Activated CD4-positive, alpha-beta T cell treated with anti-CD3 and anti-CD28 coated beads, Interleukin-2, amount 50 U/mL, for 24 hours (primary cell): ENCODE data around the gene ZNF729.
"Not testable (repeated sequence)": the region's sequence is repeated elsewhere in the genome, so short reads cannot be mapped to it uniquely, and the experiment has no call there.

ENCODE experiments used
- DNase-seq, 2 donors: peaks; one replicate each; pipeline ENCODE4 v3.0.0-alpha.2; 2020; ENCODE audit warnings: low read depth in 1 of 2, low spot score in 1 of 2

ZNF729 gene

GRCh38 chr19:22286151-22286810 is at the start of gene ZNF729:
TSS of gene ZNF729 (plus strand) at chr19:22286441. CDS start at chr19:22286526, 85 bp downstream.
- no peak for DNase-seq

DNA sequence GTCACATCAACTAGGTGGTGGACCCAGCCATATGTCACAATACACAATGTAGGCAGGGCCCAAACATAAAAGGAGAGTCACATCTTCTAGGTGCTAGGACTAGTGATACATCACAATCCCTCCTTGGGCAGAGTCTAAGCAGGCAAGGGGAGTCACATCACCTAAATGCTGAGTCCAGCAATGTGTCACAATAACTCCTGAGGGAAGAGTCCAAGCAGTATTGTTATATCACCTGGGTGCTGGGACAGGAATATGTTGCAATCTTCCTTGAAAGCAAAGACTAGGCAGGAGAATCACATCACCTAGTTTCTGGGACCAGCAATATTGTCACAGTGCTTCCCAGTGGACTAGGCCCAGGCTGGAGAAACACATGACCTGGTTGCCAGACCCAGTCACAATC is 29.4 kb upstream of the ZNF729 start:
- no peak for DNase-seq

- DNase-seq, result no peak
Measured at GRCh38 chr19:22257381-22257780, 28.9 kb upstream of the ZNF729 start.

- no peak for DNase-seq
Measured at GRCh38 chr19:22257916-22258315, 28.3 kb upstream of the ZNF729 start.

GRCh38 chr19:22260499-22260898 is 25.7 kb upstream of the ZNF729 start:
- no peak for DNase-seq

DNA sequence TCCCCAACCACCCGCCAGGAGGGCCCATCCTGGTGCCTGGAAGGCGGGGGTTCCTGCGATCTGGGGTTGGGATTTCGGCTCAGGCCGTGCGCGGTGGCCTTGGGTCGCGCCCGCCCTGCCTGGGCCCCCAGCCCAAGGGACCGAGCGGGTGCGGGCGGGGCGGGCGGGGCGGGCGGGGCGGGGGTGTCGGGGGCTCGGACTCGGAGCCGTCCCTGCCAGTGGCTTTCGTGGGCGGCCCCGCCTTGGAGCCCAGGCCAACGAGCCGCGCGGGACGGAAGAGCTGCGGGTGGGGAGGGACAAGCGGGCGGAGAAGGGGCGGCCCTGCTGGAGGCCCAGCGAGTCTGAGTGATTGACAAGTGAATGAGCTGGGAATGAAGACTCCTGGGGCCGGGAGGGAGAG is 24.6 kb upstream of the ZNF729 start:
- DNase-seq, result no peak

GRCh38 chr19:22263121-22263520 is 23.1 kb upstream of the ZNF729 start:
- DNase-seq, result no peak

DNA sequence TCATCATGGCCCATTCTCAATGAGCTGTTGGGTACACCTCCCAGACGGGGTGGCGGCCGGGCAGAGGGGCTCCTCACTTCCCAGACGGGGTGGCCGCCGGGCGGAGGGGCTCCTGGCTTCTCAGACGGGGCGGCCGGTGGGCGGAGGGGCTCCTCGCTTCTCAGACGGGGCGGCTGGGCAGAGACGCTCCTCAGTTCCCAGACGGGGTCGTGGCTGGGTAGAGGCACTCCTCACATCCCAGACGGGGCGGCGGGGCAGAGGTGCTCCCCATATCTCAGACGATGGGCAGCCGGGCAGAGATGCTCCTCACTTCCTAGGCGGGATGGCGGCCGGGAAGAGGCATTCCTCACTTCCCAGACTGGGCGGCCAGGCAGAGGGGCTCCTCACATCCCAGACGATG is 35.3 kb downstream of the ZNF729 start:
- not testable (repeated sequence) for DNase-seq

- DNase-seq, result no peak
Measured at GRCh38 chr19:22326219-22326618, 40.0 kb downstream of the ZNF729 start.

- no peak for DNase-seq
Measured at GRCh38 chr19:22327321-22327720, 41.1 kb downstream of the ZNF729 start.

- no peak for DNase-seq
Measured at GRCh38 chr19:22331521-22331920, 45.3 kb downstream of the ZNF729 start.

GRCh38 chr19:22332924-22333323 is 46.7 kb downstream of the ZNF729 start:
- DNase-seq, result no peak

DNA sequence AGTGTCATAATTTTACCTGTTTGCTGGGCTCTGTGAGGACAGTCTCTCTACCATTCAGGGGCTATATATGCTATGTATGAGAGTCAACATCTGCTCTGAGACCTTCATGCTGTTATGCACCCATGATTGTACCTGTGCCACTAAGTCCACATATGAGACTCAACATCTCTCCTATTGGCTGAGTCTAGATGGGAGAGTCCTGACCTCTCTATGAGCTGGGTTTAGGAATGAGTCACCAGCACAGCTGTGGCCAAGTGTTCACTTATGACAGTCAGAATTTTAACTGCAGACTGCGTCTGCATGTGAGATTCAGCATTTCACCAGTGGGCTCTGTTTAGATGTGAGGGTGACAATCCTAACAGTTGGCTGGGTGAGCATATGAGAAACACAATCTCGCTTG is 49.5 kb downstream of the ZNF729 start:
- no peak for DNase-seq

DNA sequence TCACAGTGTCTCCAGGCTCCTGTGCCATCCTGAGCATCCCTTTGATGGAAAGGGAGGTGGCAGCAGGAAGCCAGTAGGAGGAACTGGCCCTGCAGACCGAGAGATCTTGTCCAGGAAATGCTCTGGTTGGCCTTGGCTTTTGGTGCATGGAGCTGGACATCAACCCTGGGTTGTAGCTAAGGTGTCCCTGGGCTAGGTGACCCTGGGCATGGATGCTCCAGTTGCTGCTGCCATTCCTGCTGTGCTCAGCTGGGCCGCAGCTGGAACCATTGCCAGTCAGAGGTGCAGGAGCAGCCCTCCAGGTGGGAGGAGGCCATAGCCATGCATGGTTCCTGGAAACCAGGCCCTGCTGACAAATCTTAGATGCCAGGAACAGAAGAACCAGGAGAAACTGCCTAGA is 68.4 kb downstream of the ZNF729 start:
- no peak for DNase-seq
